ENCODE data around the gene TXNRD1. TPM values are rescaled to one million over a fixed set of nuclear protein-coding genes. Genes with fewer than 3 reads are reported as not detected.

TXNRD1 gene
- total RNA-seq, 1 experiment from 2014 or later = 327 TPM

DNA sequence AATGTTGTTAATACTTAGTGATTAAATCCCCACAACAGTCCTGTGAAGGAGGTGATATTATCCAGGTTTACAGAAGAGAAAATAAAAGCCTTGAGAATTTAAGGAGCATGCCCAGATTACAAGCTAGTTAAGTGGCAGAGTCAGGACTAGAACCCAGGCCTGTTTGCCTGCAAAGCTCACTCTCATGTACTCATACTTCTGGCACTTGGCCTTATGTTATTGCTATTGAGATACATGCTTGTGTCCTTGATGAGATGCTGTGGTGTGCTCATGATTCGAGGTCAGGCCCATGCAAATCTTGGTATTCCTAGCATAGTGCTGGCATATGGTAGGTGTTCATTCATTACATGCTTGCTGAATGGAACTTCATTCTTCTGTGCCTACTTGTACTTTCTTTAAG, 80.4 kb downstream of the TXNRD1 start:
- no peak overlapping the region for H3K9ac ChIP-seq (ENCODE audit: low read length)
- peaks cover 33 to 65% of the 10 kb centered on the region in 2 experiments for H3K36me3 ChIP-seq (ENCODE audit: control insufficient read depth in 1 of 2, insufficient read depth in 2 of 2, low read length in 2 of 2)
- DNase-seq (ENCODE audit: low read depth, low spot score) (no peak), ATAC-seq (no peak)
- peaks cover 19 to 71% of the 10 kb centered on the region in 2 experiments; a peak in 3 of 4 replicates for H3K4me1 ChIP-seq (ENCODE audit: control insufficient read depth in 1 of 2, insufficient read depth in 2 of 2, low read length in 2 of 2)
- intact Hi-C loops (cut with micrococcal nuclease) = no loop called here
- H4K20me1 ChIP-seq (ENCODE audit: insufficient read depth) = peaks cover 48% of the 10 kb centered on the region; the same call in 1 of the 2 replicates
- no TSS peak for BruUV-seq (replicated peaks)
- no peak overlapping the region for H3K4me2 ChIP-seq (ENCODE audit: low read length)
- ChIA-PET POLR2A (interaction anchor here (2.0 kb wide), 1 partner anchor 8 kb away, joined by 8 read pairs; no protein-coding TSS in a partner anchor), CTCF (interaction anchor here (1.4 to 1.7 kb wide), 2 partner anchors 77 to 80 kb away, joined by 4 to 5 read pairs; partner anchors contain the start of gene TXNRD1), RAD21 (ENCODE audit: low non-redundant PET in 1 of 2, low total read pairs in 2 of 2, uncharacterized antibody in 2 of 2, unreplicated experiment in 2 of 2) (no interaction called here)
- H3K9me2 ChIP-seq (ENCODE audit: insufficient read depth) = no peaks in the 10 kb centered on the region
- no peak overlapping the region for H2AFZ ChIP-seq (ENCODE audit: low read depth, low read length, poor library complexity, severe bottlenecking)
- H3K9me3 ChIP-seq (ENCODE audit: control insufficient read depth in 1 of 2, insufficient read depth in 1 of 2, low read depth in 1 of 2, low read length in 2 of 2) = no peaks in the 10 kb centered on the region
- H3K4me3 ChIP-seq (replicated peaks in 1 of 2; ENCODE audit: low read depth in 1 of 2, low read length in 2 of 2) = no peak overlapping the region
- no peak overlapping the region for H3K27ac ChIP-seq (ENCODE audit: low read depth, low read length)
- TF ChIP-seq CEBPB (IDR thresholded peaks at IDR 0.05; ENCODE audit: low read depth) = no peak
- TF ChIP-seq YY1 (IDR thresholded peaks at IDR 0.05; ENCODE audit: extremely low read depth, insufficient replicate concordance, low read depth, low read length) = no peak
- TF ChIP-seq ZFX (IDR thresholded peaks at IDR 0.05) = no peak
- no peak for TF ChIP-seq ZNF274 (IDR thresholded peaks at IDR 0.05; ENCODE audit: low read depth, low read length)
- no peak for TF ChIP-seq EGR1 (IDR thresholded peaks at IDR 0.05; ENCODE audit: low read depth)
- TF ChIP-seq ELF1 (IDR thresholded peaks at IDR 0.05; ENCODE audit: borderline replicate concordance, low read depth) = no peak
- TF ChIP-seq, protein P1, sequence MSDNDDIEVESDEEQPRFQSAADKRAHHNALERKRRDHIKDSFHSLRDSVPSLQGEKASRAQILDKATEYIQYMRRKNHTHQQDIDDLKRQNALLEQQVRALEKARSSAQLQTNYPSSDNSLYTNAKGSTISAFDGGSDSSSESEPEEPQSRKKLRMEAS (IDR thresholded peaks at IDR 0.05) = no peak
- TF ChIP-seq, protein P2, sequence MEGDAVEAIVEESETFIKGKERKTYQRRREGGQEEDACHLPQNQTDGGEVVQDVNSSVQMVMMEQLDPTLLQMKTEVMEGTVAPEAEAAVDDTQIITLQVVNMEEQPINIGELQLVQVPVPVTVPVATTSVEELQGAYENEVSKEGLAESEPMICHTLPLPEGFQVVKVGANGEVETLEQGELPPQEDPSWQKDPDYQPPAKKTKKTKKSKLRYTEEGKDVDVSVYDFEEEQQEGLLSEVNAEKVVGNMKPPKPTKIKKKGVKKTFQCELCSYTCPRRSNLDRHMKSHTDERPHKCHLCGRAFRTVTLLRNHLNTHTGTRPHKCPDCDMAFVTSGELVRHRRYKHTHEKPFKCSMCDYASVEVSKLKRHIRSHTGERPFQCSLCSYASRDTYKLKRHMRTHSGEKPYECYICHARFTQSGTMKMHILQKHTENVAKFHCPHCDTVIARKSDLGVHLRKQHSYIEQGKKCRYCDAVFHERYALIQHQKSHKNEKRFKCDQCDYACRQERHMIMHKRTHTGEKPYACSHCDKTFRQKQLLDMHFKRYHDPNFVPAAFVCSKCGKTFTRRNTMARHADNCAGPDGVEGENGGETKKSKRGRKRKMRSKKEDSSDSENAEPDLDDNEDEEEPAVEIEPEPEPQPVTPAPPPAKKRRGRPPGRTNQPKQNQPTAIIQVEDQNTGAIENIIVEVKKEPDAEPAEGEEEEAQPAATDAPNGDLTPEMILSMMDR (IDR thresholded peaks at IDR 0.05 in 2 of 3, conservative IDR thresholded peaks at IDR 0.05 in 1 of 3; ENCODE audit: borderline replicate concordance in 1 of 3, insufficient read depth in 1 of 3, low read depth in 2 of 3, low read length in 2 of 3) = no peak
- no peak for TF ChIP-seq TCF7L2 (IDR thresholded peaks at IDR 0.05; ENCODE audit: borderline replicate concordance, extremely low read depth, insufficient read depth, insufficient read length)
- no peak for TF ChIP-seq SIN3A (IDR thresholded peaks at IDR 0.05; ENCODE audit: low read depth)
- H3K27me3 ChIP-seq (ENCODE audit: insufficient read depth, low read length) = no peaks in the 10 kb centered on the region
- H3K79me2 ChIP-seq (ENCODE audit: insufficient read depth, low read length) = peaks cover 100% of the 10 kb centered on the region
